ENCODE results near the gene PACRG.

The PACRG gene

DNA sequence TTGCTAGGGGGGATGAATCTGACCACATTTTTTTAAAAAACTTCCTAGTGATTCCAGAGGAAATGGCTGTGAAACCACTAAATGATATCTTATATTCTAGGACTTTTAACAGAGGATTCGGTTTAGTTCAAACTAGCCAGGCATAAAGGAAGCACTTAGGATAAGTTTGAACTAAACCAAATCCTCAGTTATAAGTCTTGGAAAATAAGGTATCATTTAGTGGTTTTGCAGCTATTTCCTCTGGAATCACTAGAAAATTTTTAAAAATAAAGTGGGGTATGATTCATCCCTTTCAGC lies 358.8 kb downstream of the PACRG start:
- no peak for DNase-seq (ENCODE audit: low spot score)

DNA sequence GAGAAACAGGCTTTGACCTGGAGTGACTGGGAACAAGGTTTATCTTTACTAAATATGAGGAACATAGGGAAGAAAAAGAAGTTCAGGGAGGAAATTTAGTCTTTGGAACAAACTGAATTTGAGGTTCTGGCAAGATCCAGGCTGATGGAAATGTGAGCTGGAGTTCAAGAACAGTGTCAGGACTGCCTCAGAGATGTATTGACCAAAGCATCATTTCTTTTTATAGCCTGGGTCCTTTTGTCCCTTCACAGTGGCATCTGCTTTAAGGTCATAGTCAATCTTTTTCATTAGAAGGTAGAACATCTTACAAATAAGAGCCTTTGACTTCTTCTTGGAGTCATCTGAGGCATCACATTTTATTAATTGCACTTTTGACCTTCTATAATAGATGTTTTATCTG lies 360.2 kb downstream of the PACRG start:
- DNase-seq (ENCODE audit: low spot score): no peak

DNA sequence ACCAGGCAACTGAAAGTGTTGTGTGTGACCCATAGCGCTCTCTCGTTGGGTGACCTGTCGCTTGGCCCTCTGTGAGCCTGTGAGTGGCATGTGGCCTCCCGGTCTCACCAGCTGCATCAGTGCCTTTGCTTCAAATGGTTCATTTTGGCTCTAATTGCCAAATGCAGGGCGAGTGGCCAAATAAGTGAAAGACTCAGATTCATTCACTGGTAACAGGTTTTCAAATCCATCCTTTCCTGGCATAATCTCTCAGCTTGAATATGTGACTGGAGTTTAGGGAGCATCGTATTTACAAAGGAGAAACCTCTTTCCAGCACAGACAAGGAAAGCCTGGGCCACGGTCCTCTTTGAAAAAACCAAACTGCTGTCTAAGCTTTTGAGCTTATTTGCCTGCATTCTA lies 365.1 kb downstream of the PACRG start:
- DNase-seq (ENCODE audit: low spot score): no peak

DNA sequence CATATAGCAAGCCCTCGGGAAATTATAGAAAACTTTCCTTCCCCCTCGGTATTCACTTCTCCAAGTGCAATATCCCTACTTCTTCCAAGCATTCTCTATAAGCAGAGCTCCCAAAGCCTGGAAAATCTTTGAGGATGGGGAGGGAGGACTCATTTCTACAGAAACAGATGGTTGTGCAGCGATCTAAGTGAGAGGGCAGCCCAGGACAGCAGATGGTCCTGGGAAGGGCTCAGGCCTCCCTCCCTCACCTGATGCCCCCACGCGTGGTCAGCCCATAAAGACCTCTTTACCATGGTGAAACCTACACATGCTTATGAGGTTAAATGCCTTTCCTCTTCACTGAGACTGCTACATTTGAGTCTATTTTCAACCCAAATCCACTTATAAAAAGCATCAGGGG lies 367.1 kb downstream of the PACRG start:
- DNase-seq (ENCODE audit: low spot score): no peak

DNA sequence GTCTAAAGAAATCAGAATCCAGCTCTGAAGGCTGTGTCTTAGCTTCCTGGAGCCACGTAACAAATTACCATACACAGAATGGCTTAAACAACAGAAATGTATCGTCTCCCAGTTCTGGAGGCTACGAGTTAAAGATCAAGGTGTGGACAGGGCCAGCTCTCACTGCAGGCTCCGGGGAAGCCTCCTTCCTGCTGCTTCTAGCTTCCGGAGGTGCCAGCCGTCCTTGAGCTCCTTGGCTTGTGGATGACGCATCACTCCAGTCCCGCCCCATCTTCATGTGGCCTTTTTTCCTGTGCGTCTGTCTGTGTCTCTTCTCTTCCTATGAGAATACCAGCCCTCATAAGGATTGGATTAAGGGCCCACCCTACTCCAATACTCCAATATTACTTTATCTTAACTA lies 367.6 kb downstream of the PACRG start:
- DNase-seq (ENCODE audit: low spot score): no peak

DNA sequence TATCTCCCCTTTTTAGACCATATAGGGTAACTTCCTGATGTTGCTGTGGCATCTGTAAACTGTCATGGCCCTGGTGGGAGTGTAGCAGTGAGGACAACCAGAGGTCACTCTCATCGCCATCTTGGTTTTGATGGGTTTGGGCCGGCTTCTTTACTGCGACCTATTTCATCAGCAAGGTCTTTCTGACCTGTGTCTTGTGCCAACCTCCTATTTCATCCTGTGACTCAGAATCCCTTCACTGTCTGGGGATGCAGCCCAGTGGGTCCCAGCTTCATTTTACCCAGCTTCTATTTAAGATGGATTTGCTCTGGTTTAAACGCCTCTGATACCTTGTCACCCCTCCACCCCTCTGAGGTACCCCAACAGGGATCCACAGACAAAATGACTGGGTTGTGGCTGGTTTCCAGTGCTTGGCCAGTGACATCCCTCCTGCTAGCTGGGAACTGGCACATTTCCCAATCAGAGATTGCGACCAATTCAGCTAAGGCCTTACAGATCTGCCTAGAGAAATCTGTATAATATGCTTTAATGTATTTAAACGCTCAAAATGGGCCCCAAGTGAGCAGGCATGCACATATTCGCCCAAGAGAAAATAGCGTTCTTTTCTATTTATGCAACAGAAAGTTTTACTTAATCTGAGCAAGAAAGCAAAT lies 371.2 kb downstream of the PACRG start:
- no peak for DNase-seq (ENCODE audit: low spot score)

DNA sequence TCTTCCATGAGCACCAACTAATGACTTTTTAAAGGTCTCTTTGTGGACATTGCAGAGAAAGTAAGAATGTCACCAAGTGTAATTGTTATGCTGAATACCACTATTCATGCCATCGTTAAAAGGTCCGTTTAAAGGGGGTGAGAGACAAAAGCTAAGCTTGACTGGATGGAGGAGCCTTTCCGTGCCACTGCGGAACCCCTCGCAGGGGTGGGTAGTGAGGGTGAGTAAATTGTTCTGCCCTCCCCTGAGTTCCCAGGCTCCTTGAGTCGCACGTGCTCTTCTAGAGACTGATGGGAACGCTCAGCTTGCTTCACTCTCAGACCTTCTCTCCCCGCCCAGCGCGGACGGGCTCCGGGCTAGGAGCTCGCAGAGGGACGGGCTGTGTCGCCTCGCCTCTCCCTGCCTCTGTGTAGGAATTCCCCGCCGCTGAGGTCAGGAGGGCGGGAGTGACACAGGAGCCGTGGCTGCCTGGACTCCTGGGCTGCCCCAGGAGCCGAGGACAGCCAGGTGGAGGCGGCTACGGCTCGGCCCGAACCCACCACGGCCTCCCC lies 371.9 kb downstream of the PACRG start:
- no peak for DNase-seq (ENCODE audit: low spot score)

DNA sequence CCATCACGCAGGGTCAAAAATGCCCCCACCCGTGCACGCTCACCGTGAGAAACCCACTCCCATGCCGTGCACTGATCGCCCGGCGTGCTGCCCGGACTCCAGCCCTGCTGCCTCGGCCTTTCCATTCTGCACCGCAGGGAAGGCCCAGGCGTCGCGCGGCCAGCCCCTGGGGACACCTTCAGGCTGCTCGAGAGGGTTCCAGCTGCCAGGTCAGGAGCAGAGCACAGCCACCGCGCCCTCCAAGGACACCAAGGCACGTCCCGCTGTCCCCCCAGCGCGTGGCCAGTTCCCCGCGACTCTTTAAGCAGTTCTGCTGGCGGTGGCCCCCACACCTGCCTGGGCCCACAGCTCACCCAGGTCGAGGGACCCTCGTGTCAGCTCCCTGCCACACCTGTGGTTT lies 372.5 kb downstream of the PACRG start:
- no peak for DNase-seq (ENCODE audit: low spot score)

DNA sequence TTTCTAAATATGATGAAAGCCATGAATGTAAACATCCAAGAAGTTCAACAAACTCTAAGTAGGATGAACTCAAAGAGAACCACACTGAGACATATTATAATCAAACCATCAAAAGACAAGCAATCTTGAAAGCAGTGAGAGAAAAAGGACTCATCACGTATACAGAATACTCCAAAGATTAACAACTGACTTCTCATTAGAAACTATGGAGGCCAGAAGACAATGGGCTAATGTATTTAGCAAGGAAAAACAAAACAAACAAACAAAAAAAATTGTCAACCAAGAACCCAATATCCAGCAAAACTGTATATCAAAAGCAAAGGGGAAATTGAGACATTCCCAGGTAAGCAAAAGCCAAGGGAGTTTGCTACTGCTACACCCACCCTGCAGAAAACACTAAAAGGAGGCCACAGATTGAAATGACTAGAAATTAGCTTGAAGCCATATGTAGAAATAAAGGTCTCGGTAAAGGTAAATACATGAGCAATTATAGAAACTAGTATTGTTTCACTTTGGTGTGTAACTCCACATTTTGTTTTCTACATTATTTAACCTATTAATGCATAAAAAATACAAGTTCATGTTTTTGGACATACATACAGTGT lies 385.7 kb downstream of the PACRG start:
- DNase-seq (ENCODE audit: low spot score): no peak

DNA sequence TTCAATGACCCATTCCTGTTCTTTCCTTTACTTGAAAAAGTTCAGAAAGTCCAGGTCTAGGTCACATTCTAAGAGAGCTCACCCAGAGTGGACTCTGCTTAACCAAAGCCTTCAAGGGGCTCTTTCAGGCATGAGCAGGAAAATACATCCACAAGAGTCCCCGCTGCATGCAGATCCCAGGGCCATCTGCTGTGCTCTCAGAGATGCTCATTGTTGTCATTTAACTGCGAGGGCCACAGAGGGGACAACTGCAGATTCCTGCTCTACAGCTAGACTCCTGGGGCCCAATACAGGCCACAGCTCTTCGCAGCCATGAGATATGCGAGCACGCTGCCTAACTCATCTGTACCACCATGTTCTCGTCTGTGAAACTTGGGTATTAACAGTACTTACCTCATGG lies 391.2 kb downstream of the PACRG start:
- no peak for DNase-seq (ENCODE audit: low spot score)

DNA sequence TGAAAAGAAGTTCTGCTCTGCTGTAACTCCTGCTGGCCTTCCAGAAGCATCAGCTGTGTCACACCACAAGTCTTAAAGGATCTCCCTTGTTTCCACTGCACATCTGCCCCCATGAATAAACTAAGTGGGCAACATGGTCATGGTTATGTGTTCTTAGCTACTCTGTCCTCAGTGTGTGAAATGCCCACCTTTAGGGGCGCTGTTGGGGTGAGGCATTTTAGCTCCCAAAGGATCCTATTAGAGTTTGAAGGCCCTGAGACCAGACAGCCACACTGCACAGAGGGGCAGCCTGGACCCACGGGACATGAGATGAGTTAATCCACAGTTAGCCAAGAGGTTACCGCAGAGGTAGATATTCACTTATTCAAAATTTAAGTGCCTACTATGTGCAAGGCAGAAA lies 392.4 kb downstream of the PACRG start:
- DNase-seq (ENCODE audit: low spot score): no peak

DNA sequence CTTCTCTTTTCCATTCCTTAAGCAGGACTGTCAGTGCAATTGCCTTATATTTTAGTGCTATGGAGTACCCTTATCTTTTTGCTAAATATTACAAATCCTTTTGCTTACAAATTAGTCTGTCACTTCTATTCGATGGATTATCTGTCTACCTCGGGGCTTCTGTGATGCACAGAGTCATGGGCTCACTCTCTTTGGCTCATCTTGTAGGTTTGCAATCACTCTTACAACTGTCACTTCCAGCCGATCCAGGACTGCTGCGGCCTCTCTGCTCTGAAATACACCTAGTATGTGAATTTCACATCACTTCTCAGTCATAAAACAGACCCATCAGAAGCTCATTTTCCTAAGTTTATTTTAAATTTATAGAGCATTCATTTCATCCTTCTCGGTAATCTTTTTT lies 393.5 kb downstream of the PACRG start:
- no peak for DNase-seq (ENCODE audit: low spot score)

DNA sequence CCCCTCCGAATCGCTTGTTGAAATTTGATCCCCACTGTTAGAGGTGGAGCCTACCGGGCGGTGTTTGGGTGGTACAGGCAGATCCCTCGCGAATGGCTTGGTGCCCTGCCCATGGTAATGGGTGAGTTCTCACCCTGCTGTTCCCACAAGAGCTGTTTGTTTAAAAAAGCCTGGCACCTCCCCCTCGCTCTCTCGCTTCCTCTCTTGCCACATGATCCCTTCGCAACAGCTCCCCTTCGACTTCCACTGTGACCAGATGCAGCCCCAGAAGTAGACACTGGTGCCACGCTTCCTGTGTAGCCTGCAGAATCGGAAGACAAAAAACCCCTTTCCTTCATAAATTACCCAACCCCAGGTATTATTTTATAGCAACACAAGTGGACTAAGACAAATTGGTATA lies 394.6 kb downstream of the PACRG start:
- no peak for DNase-seq (ENCODE audit: low spot score)

DNA sequence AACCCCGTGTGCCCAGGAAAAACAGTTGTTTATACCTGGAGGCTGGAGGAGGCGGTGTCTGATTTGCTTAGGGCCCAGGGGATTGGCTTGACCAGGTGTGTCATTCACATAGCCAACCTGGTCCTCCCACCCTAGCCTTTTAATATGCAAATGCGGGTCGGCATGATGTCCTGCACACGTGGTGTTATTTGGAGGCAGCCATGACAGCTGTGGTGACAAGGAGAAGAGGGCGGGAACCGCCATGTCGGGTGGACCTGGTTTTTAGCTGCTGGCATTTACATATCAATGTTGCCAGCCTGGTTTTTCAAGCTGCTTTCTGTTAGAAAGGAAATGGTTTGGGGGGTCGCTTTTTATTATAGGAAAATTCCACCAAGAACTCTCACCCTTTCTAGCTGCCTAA lies 395.3 kb downstream of the PACRG start:
- no peak for DNase-seq (ENCODE audit: low spot score)

DNA sequence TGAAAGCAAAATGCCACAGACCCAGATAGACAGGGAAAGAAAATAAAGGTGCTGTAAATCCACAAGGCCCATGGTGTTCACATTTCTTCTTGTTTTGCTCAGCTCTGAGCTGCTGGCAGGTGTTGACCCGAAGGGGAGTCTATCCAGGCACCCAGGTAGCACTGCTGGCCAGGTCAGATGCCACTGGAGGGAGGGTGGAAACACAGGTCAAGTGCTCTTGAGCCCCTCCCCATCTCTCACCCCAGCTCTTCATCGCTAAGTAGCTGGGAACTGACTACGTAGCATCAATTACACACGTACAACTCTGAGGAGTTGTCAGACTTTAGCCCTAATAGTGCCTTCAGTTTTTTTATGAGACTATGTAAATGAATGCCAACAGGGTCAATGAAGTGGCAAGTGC lies 399.0 kb downstream of the PACRG start:
- no peak for DNase-seq (ENCODE audit: low spot score)

DNA sequence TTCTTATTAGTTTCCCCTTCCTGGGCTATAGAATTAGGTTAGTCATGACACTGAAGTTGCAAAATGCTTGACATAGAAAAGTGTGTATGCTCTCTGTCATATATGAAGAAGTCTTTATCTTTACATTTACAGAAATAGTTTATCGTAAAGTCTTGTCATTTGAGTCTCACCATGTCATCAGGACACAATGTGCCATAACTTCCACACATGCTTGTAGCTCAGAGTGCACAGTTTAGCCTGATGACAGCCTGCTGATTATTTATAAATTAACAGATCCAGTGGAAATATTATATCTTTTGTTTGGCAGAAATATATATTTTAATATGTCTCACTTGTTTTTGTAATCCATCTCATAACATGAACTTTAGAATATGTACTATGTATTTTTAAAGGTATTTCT lies 399.8 kb downstream of the PACRG start:
- DNase-seq (ENCODE audit: low spot score): no peak

DNA sequence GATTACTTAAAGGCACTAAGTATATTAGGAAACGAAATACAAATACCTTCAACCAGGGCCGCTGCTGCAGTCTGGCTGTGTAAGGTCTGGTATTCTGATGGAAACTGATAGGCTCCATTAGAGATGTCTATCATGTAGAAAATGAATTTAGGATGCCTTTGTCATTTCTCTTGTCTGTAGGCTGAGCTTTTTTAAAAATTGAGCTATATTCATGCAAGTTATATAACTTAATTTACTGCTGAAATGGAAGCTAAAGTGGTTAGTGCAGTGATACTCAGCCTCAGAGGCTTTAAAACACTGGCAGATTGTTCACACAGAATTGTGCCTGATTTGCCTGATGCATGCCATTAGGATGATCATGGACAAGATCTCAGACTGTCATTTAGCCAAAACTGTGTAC lies 400.6 kb downstream of the PACRG start:
- no peak for DNase-seq (ENCODE audit: low spot score)

DNA sequence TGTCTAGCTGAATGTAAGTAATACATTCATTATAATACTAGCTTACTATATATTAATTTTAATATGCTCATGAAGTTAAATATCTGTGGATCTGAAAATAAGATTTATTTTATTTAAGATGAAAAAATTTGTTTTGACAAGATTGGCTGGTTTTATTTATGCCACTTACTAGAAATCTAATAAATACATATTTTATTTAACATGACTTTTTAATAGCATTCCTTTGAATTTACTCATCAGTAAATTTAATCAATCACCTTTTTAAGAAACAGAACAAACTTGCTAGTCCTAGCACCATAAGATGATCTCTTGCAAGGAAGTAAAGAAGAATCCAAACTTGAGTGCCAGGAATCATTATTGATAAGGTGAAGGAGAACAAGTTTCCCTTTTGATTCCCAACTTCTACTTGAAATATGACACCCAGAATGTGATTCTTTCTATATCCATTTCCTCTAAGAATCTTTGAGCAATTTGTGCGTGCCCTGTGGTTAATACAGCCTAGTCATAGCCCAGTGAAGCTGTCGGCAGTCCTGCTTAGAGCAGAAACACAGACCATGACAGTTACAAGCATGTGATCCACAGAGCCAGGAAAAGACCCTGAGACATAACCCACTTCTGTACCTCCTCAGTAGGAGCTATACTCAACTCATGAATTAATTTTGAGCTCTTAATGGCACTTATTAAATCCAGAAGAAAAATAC lies 404.4 kb downstream of the PACRG start:
- no peak for DNase-seq (ENCODE audit: low spot score)

DNA sequence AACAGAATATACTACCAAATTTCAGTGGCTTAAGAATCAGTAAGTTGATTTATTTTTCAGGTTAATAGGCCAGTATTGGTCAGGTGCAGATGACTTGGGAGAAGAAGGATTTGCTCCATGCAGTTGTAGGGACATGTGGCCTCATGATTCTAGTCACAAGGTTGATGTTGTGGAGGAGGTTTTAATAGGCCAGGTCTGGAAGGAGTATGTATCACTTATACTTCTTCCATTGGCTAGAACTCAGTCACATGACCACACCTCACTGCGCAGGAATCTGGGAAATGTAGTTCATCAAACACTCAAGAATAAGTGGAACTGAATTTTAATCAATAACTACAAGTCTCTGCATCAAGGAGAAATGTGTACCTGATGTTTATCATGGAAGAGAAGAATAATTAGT lies 405.2 kb downstream of the PACRG start:
- no peak for DNase-seq (ENCODE audit: low spot score)

DNA sequence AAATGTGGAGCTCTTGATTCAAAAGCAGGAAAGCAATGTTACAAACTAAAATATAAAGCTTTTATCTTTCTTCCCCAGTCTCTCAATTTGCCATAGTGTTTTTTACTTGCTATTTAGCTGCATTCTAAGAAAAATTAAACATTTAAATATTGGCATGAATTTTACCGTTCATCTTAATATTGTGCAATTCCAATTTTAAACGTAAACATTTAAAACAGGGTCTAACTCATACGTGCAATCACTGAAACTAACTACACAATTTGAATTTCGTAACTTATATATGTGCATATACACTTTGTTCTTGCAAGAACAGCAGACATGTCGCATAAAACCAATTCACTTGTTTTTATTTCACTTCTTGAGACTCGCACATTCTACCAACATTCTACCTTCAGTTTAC lies 405.9 kb downstream of the PACRG start:
- DNase-seq (ENCODE audit: low spot score): no peak

DNA sequence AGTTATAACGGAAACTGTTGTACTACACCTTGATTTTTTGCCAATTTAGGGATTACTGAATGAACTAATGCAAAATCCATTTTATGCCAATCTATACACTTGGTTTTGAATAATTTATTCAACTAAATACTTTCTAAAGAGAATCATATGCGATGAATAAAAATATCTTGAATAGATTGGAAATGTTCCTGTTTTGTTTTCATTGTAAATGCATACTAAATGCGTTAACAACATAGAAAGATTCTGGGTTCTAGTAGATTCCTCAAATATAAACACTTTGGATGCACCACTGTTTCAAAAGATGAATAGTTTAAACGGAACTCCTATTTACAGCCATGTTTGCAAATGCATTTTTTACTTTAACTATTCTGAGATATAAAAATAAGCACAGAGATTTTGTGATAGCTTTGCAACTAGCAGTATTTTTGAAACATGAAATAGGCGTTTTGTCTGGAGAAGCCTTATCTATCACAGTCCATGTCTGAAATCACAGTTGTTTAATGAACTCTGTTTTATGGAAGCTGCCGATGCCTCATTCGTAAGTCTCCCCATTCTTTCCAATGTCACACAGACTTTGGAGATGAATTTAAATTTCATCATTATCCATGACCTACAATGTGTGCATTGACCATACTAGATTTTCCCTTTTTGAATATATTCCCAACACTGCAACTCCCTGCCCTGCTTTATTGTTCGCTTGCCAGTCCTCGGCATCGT lies 409.1 kb downstream of the PACRG start:
- DNase-seq (ENCODE audit: low spot score): no peak

DNA sequence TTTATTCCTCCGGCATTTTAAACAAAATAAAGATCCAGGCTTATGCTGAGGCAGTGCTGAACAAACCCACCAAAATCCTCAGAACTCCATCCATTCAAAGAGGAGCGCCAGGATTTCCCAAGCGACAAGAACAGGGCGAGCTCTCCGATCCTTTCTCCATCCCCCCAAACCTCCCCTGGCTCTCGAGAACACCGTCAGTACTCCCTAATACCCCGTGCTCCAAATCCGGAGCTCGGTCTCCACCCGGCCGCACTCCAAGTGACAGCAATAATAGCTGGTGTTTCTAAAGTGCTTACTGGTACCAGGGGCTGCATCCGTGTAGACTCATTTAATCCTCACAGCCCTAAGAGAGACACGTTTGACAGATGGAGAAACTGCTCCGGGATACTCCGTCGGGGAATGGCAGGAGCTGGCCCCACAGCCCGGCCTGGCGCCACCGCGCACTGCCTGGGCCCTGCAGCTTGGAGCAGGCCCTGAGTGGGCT lies 409.7 kb downstream of the PACRG start:
- DNase-seq (ENCODE audit: low spot score): no peak

DNA sequence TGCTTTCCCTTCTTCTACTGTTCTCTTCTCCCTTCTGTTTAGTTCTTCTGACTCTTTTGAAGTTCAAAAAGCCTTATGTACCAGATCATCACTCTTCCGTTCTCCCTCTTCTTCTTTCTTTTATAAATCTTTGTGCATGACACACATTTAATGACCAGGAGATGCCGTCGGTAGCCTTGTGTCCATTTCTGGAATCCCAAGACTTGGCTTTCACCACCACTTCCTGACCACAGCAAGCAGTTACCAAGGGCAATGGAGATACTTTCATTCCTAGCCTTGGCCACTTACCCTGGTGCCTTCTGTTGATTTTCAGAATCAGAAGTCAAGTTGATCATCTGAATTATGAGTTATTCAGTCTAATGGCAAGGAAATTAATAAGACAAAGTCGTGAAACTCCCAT lies 418.3 kb downstream of the PACRG start:
- DNase-seq (ENCODE audit: low spot score): no peak

All from RKO (cell line).